Embryonic facial prominence (tissue), 1 donor: Measurements from ENCODE around the gene CLDN34.

Experiments used
- DNase-seq: peaks from one replicate; pipeline ENCODE4 v3.0.0-alpha.2; 2016; ENCODE audit errors: extremely low spot score

Gene CLDN34

GRCh38 chrX:9966775-9967408, at the start of gene CLDN34:
TSS of gene CLDN34 (plus strand) at chrX:9967358. CDS start at chrX:9967358, 0 bp downstream.
- no peak for DNase-seq

- DNase-seq: no peak
Measured at GRCh38 chrX:9917861-9918260, 49.3 kb upstream of the CLDN34 start.

GRCh38 chrX:9919632-9920172, 47.5 kb upstream of the CLDN34 start:
- DNase-seq: no peak

GRCh38 chrX:9921407-9921806, 45.8 kb upstream of the CLDN34 start:
- no peak for DNase-seq

- no peak for DNase-seq
Measured at GRCh38 chrX:9923357-9923756, 43.8 kb upstream of the CLDN34 start.

GRCh38 chrX:9926002-9926401, 41.2 kb upstream of the CLDN34 start:
- DNase-seq: no peak

- DNase-seq: no peak
Measured at GRCh38 chrX:9927698-9928482, 39.3 kb upstream of the CLDN34 start.

GRCh38 chrX:9935436-9935835, 31.7 kb upstream of the CLDN34 start:
- no peak for DNase-seq

GRCh38 chrX:9937761-9938160, 29.4 kb upstream of the CLDN34 start:
- DNase-seq: no peak

GRCh38 chrX:9938516-9938915, 28.6 kb upstream of the CLDN34 start:
- no peak for DNase-seq

- DNase-seq: no peak
Measured at GRCh38 chrX:9940421-9940820, 26.7 kb upstream of the CLDN34 start.

- no peak for DNase-seq
Measured at GRCh38 chrX:9942086-9942485, 25.1 kb upstream of the CLDN34 start.

GRCh38 chrX:9943420-9943819, 23.7 kb upstream of the CLDN34 start:
- no peak for DNase-seq

- no peak for DNase-seq
Measured at GRCh38 chrX:9947131-9947794, 19.9 kb upstream of the CLDN34 start.

- DNase-seq: no peak
Measured at GRCh38 chrX:9948406-9948805, 18.8 kb upstream of the CLDN34 start.

GRCh38 chrX:9952300-9952699, 14.9 kb upstream of the CLDN34 start:
- no peak for DNase-seq

GRCh38 chrX:9953396-9953795, 13.8 kb upstream of the CLDN34 start:
- no peak for DNase-seq

- no peak for DNase-seq
Measured at GRCh38 chrX:9955506-9955905, 11.7 kb upstream of the CLDN34 start.

- no peak for DNase-seq
Measured at GRCh38 chrX:9957743-9958142, 9.4 kb upstream of the CLDN34 start.

- no peak for DNase-seq
Measured at GRCh38 chrX:9958183-9958582, 9.0 kb upstream of the CLDN34 start.

- DNase-seq: no peak
Measured at GRCh38 chrX:9961750-9962149, 5.4 kb upstream of the CLDN34 start.

GRCh38 chrX:9977635-9978034, 10.5 kb downstream of the CLDN34 start:
- no peak for DNase-seq

- DNase-seq: no peak
Measured at GRCh38 chrX:9980401-9980800, 13.2 kb downstream of the CLDN34 start.
